ENCODE measurements around the gene PPM1E. TPM values are rescaled to one million over a fixed set of nuclear protein-coding genes. Genes with fewer than 3 reads are reported as not detected.
"Not testable (repeated sequence)": the region's sequence is repeated elsewhere in the genome, so short reads cannot be mapped to it uniquely, and the experiment has no call there.

Gene PPM1E
- polyA plus RNA-seq, 1 donor (not counting 4 experiments of a cell fraction or from before 2014, with no cell fraction given): not detected

- H3K9me3 ChIP-seq (ENCODE audit: control insufficient read depth, low read depth, low read length): no peaks in the 10 kb centered on the region
- no peaks in the 10 kb centered on the region for H3K9me1 ChIP-seq (ENCODE audit: control insufficient read depth, extremely low read depth, insufficient read depth, low read length)
- no peak overlapping the region for H3K9ac ChIP-seq (ENCODE audit: control insufficient read depth, extremely low read depth, insufficient read depth, low read length)
- DNase-seq (ENCODE audit: low read depth, low spot score) (no peak), FAIRE-seq (no peak)
- H3K79me2 ChIP-seq (ENCODE audit: control insufficient read depth, insufficient read depth, low read length): no peaks in the 10 kb centered on the region
- no peak overlapping the region for H3K4me3 ChIP-seq (ENCODE audit: control insufficient read depth in 2 of 3, extremely low read depth in 1 of 3, insufficient read depth in 2 of 3, low read depth in 1 of 3, low read length in 3 of 3)
- H3K36me3 ChIP-seq (ENCODE audit: control insufficient read depth in 2 of 2, extremely low read depth in 1 of 2, insufficient read depth in 2 of 2, low read length in 2 of 2): no peaks in the 10 kb centered on the region
- dilution Hi-C loops (cut with MboI; ENCODE audit: extremely low pct_ligation_motif_present, low sequenced_read_pairs): no loop called here
- no peak overlapping the region for H2AFZ ChIP-seq (ENCODE audit: control insufficient read depth, low read length)
- no peaks in the 10 kb centered on the region for H4K20me1 ChIP-seq (ENCODE audit: control insufficient read depth, extremely low read depth, insufficient read depth, low read length)
- no peaks in the 10 kb centered on the region for H3K27me3 ChIP-seq (ENCODE audit: control insufficient read depth, extremely low read depth, insufficient read depth, low read length)
- H3K27ac ChIP-seq (ENCODE audit: control insufficient read depth, insufficient read depth, low read length): no peak overlapping the region
- no peaks in the 10 kb centered on the region for H3K4me1 ChIP-seq (ENCODE audit: control insufficient read depth, extremely low read depth, insufficient read depth, low read length)
- H3K4me2 ChIP-seq (ENCODE audit: control insufficient read depth, extremely low read depth, insufficient read depth, low read depth, low read length): no peak overlapping the region
- TF ChIP-seq CTCF (optimal IDR thresholded peaks at IDR 0.05 in 1 of 3, IDR thresholded peaks at IDR 0.05 in 1 of 3, conservative IDR thresholded peaks at IDR 0.05 in 1 of 3; ENCODE audit: extremely low read depth in 1 of 3, insufficient read depth in 2 of 3, low read length in 3 of 3): no peak
- no peak for TF ChIP-seq EZH2 (IDR thresholded peaks at IDR 0.05; ENCODE audit: low read length)
Measured at GRCh38 chr17:58947824-58948223, 192.2 kb downstream of the PPM1E start.

GRCh38 chr17:58954358-58954757 lies 198.7 kb downstream of the PPM1E start:
- H3K4me2 ChIP-seq (ENCODE audit: control insufficient read depth, extremely low read depth, insufficient read depth, low read depth, low read length); DNase-seq (ENCODE audit: low read depth, low spot score); H3K9ac ChIP-seq (ENCODE audit: control insufficient read depth, extremely low read depth, insufficient read depth, low read length); H3K4me1 ChIP-seq (ENCODE audit: control insufficient read depth, extremely low read depth, insufficient read depth, low read length); dilution Hi-C loops (cut with MboI; ENCODE audit: extremely low pct_ligation_motif_present, low sequenced_read_pairs); H2AFZ ChIP-seq (ENCODE audit: control insufficient read depth, low read length); H3K9me1 ChIP-seq (ENCODE audit: control insufficient read depth, extremely low read depth, insufficient read depth, low read length); H3K27me3 ChIP-seq (ENCODE audit: control insufficient read depth, extremely low read depth, insufficient read depth, low read length); H4K20me1 ChIP-seq (ENCODE audit: control insufficient read depth, extremely low read depth, insufficient read depth, low read length); H3K79me2 ChIP-seq (ENCODE audit: control insufficient read depth, insufficient read depth, low read length); H3K27ac ChIP-seq (ENCODE audit: control insufficient read depth, insufficient read depth, low read length); FAIRE-seq; H3K4me3 ChIP-seq (ENCODE audit: control insufficient read depth in 2 of 3, extremely low read depth in 1 of 3, insufficient read depth in 2 of 3, low read depth in 1 of 3, low read length in 3 of 3); H3K36me3 ChIP-seq (ENCODE audit: control insufficient read depth in 2 of 2, extremely low read depth in 1 of 2, insufficient read depth in 2 of 2, low read length in 2 of 2); H3K9me3 ChIP-seq (ENCODE audit: control insufficient read depth, low read depth, low read length): not testable (repeated sequence)

GRCh38 chr17:58956997-58957724 lies 201.5 kb downstream of the PPM1E start:
- H3K4me2 ChIP-seq (ENCODE audit: control insufficient read depth, extremely low read depth, insufficient read depth, low read depth, low read length): peak overlapping the region; percentile 5
- no peak for DNase-seq (ENCODE audit: low read depth, low spot score)
- no peaks in the 10 kb centered on the region for H3K9me1 ChIP-seq (ENCODE audit: control insufficient read depth, extremely low read depth, insufficient read depth, low read length)
- H3K27me3 ChIP-seq (ENCODE audit: control insufficient read depth, extremely low read depth, insufficient read depth, low read length): no peaks in the 10 kb centered on the region
- H3K9me3 ChIP-seq (ENCODE audit: control insufficient read depth, low read depth, low read length): no peaks in the 10 kb centered on the region
- no peaks in the 10 kb centered on the region for H4K20me1 ChIP-seq (ENCODE audit: control insufficient read depth, extremely low read depth, insufficient read depth, low read length)
- no peaks in the 10 kb centered on the region for H3K36me3 ChIP-seq (ENCODE audit: control insufficient read depth in 2 of 2, extremely low read depth in 1 of 2, insufficient read depth in 2 of 2, low read length in 2 of 2)
- dilution Hi-C loops (cut with MboI; ENCODE audit: extremely low pct_ligation_motif_present, low sequenced_read_pairs): no loop called here
- TF ChIP-seq CTCF (optimal IDR thresholded peaks at IDR 0.05 in 1 of 3, IDR thresholded peaks at IDR 0.05 in 1 of 3, conservative IDR thresholded peaks at IDR 0.05 in 1 of 3; ENCODE audit: extremely low read depth in 1 of 3, insufficient read depth in 2 of 3, low read length in 3 of 3) (no peak), EZH2 (IDR thresholded peaks at IDR 0.05; ENCODE audit: low read length) (no peak)
- H2AFZ ChIP-seq (ENCODE audit: control insufficient read depth, low read length): no peak overlapping the region
- H3K27ac ChIP-seq (ENCODE audit: control insufficient read depth, insufficient read depth, low read length): no peak overlapping the region
- H3K4me1 ChIP-seq (ENCODE audit: control insufficient read depth, extremely low read depth, insufficient read depth, low read length): peaks cover 10% of the 10 kb centered on the region
- H3K9ac ChIP-seq (ENCODE audit: control insufficient read depth, extremely low read depth, insufficient read depth, low read length): no peak overlapping the region
- H3K4me3 ChIP-seq (ENCODE audit: control insufficient read depth in 2 of 3, extremely low read depth in 1 of 3, insufficient read depth in 2 of 3, low read depth in 1 of 3, low read length in 3 of 3): no peak overlapping the region
- no peaks in the 10 kb centered on the region for H3K79me2 ChIP-seq (ENCODE audit: control insufficient read depth, insufficient read depth, low read length)
- no peak for FAIRE-seq

- FAIRE-seq; H3K36me3 ChIP-seq (ENCODE audit: control insufficient read depth in 2 of 2, extremely low read depth in 1 of 2, insufficient read depth in 2 of 2, low read length in 2 of 2); dilution Hi-C loops (cut with MboI; ENCODE audit: extremely low pct_ligation_motif_present, low sequenced_read_pairs); H4K20me1 ChIP-seq (ENCODE audit: control insufficient read depth, extremely low read depth, insufficient read depth, low read length); H3K27ac ChIP-seq (ENCODE audit: control insufficient read depth, insufficient read depth, low read length); H2AFZ ChIP-seq (ENCODE audit: control insufficient read depth, low read length); H3K4me3 ChIP-seq (ENCODE audit: control insufficient read depth in 2 of 3, extremely low read depth in 1 of 3, insufficient read depth in 2 of 3, low read depth in 1 of 3, low read length in 3 of 3); H3K9me3 ChIP-seq (ENCODE audit: control insufficient read depth, low read depth, low read length); H3K9ac ChIP-seq (ENCODE audit: control insufficient read depth, extremely low read depth, insufficient read depth, low read length); H3K27me3 ChIP-seq (ENCODE audit: control insufficient read depth, extremely low read depth, insufficient read depth, low read length); H3K4me2 ChIP-seq (ENCODE audit: control insufficient read depth, extremely low read depth, insufficient read depth, low read depth, low read length); H3K79me2 ChIP-seq (ENCODE audit: control insufficient read depth, insufficient read depth, low read length); DNase-seq (ENCODE audit: low read depth, low spot score); H3K9me1 ChIP-seq (ENCODE audit: control insufficient read depth, extremely low read depth, insufficient read depth, low read length): not testable (repeated sequence)
- H3K4me1 ChIP-seq (ENCODE audit: control insufficient read depth, extremely low read depth, insufficient read depth, low read length): peaks cover 10% of the 10 kb centered on the region
Measured at GRCh38 chr17:58957725-58958073, 202.0 kb downstream of the PPM1E start.

Measured in keratinocyte (primary cell).